Activated effector memory CD4-positive, alpha-beta T cell treated with anti-CD3 and anti-CD28 coated beads, Interleukin-2, amount 50 U/mL, for 16 hours (primary cell): ENCODE data around the gene ALPI.
A peak's percentile ranks its signal among the peaks of the same experiment; 100 is the strongest.

ENCODE experiments used
- DNase-seq: peaks from one replicate; pipeline ENCODE4 v3.0.0-alpha.2; 2020

ALPI gene

GRCh38 chr2:232486558-232487384, 30.8 kb downstream of the ALPI start:
- DNase-seq = no peak

GRCh38 chr2:232487385-232488096, 31.6 kb downstream of the ALPI start, which contains the start of gene ECEL1:
ECEL1 (minus strand) TSS chr2:232487834; CDS start chr2:232486653, 1,181 bp downstream.
- DNase-seq = no peak

DNA sequence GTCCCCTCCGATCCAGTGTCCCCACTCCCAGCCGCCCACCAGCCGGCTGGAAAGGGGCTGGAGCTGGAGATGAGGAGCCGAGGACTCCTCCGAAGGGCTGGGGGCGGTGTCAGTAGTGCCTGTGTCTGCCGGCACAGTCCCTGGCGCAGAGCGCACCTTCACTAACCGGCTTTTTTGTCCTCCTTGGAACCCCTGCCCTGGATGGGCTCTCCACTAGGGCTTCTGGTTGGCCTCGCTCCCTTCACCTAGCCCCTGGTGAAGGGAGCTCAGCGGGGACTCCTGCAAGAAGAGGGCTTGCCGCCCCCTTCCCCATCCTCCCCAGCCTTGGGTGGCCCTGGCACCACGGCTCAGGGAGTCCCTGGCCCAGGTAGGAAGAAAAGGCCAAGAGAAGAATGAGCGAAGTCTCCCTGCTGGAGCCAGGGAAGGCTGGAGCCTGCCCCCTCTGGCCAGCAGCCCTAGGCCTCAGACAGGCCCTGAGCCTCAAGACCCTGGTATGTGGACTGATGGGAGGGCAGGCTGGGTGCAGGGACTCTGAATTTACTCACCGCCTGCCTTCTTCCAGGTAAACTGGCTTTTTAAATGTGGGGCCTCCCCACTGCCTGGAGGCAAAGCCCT, 32.3 kb downstream of the ALPI start:
- no peak for DNase-seq

GRCh38 chr2:232488721-232489300, 32.9 kb downstream of the ALPI start:
- no peak for DNase-seq

GRCh38 chr2:232489516-232490220, 33.7 kb downstream of the ALPI start:
- DNase-seq = peak; percentile 41

- DNase-seq = peak; percentile 56
Measured at GRCh38 chr2:232490221-232491138, 34.5 kb downstream of the ALPI start.

GRCh38 chr2:232491139-232491780, 35.3 kb downstream of the ALPI start:
- no peak for DNase-seq

DNA sequence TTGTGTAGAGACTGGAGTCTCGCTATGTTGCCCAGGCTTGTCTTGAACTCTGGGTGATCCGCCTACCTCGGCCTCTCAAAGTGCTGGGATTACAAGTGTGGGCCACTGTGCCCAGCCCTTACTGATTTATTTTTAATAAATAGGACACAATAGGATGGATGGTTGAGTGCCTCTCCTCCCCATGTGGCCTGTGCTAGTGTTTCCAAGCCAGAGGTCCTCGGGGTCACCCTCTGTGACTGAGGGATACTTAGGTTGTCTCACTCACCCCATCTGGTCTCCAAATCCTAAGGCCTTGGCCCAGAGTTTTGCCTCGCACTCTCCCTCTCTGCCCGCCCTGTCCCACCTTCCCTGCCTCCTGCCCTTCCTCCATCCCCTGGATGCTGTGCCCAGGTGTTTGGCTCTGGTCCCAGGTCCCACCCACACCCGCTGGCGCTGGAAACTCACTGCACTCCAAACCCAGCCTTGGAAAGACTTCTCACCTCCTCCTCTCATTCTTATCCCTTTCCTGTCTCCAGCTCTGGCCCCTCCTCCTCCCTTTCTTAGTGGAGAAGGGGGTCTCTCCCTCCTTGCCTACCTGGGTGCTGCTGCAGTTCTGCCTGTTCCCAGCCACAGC, 36.4 kb downstream of the ALPI start:
- no peak for DNase-seq

GRCh38 chr2:232492963-232493700, 37.2 kb downstream of the ALPI start:
- no peak for DNase-seq

DNA sequence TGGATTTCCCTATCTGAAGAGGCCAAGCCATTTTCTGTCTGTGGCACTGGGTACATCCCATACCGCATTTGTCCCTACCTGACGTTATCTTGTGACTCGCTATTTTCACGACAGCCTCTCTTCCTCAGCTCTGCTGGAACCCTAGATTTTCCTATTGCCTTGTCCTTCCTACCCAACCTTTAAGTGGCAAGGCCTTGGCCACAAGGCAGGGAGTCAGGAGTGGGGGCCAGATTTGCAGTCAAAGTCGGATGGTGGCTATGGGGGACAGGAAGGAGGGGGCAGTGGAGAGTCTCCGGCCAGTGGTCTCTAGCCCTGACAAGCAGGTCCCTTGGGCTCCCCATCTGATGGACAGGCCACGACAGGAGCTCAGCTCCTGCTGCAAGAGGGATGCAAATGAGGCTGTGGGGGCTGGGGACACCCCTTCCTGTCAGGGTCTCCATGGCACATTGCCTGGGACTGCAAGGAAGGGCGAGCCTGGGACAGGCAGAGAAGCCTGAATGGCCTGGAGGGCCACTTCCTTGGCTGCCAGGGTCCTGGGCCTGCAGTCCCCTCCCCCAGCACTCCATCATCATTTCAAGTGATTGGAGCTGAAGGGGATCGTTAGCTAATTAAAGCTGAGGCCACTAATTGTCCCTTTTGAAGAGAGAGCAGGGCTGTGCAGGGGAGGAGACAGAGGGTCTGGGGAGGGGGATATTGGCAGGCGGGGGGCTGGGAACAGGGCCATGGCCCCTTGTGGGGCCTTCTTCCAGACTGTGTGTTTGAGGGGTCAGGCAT, 37.9 kb downstream of the ALPI start:
- DNase-seq = no peak

GRCh38 chr2:232494542-232494941, 38.6 kb downstream of the ALPI start:
- DNase-seq = no peak

DNA sequence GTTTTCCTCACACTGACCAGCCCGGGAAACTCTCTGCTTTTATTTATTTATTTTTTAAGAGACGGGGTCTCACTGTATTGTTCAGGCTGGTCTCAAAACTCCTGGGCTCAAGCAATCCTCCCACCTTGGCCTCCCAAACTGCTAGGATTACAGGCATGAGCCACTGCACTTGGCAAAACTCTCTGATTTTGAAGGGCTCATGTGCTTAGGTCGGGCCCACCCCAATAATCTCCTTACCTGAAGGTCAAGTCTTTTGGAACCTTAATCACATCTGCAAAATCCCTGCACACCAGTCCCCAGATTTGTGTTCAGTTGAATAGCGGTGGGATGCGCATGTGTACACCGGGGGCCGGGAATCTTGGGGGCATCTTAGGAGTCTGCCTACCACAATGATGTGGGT, 39.3 kb downstream of the ALPI start:
- no peak for DNase-seq

DNA sequence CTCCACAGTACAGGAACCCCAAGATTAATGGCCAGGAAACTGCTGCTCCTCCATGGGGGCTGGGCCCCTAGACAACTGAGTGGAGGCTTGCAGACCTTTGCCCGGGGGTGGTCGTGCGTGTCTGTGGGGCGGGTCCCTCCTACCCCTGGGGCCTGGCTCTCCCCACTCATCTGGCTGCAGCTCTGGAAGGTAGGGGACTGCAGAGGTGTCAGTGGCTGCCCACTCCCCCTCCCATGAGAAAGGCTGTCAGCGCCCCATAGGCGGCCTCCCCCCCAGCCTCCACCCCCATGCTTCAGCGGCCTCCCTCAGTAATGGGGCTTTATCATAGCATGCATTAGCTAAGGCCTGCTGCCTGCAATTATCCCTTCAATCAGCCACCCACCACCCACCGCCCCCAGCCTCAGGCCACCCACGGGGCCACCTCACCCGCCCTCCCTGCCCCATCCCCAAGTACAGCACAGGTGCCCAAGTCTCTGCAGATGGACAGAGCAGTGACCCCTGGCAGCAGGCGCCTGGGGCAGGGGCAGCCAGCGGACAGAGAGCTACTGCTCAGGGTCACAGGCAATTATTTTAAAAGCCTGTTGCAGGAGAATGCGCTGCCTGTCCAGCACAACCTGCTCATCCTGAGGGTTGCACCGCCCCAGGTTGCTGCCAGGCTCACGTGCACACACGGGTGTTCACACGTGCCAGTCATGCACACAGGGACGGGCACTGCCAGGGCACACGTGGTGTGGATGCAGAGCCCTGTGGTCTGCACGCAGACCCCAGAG, 40.7 kb downstream of the ALPI start:
- no peak for DNase-seq

DNA sequence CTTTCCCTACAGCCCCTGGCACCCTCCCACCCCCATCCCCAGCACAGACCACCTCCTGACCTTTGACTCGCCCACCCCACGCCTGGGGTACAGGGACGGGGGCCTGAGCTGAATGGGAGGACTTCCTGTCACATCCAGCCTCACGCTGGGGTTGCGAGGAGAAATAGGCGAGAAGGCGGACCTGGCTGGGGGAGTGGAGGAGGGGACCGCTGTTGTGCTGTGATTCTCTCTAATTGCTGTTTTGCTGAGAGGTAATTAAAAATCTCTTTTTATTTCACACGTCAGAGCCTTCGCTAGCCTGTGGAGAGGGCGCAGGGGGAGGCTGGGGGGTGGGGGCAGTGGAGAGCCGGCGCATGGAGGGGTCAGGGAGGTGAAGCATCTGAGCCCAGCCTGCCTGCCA, 41.4 kb downstream of the ALPI start:
- DNase-seq = no peak

GRCh38 chr2:232498452-232498851, 42.5 kb downstream of the ALPI start:
- DNase-seq = no peak

DNA sequence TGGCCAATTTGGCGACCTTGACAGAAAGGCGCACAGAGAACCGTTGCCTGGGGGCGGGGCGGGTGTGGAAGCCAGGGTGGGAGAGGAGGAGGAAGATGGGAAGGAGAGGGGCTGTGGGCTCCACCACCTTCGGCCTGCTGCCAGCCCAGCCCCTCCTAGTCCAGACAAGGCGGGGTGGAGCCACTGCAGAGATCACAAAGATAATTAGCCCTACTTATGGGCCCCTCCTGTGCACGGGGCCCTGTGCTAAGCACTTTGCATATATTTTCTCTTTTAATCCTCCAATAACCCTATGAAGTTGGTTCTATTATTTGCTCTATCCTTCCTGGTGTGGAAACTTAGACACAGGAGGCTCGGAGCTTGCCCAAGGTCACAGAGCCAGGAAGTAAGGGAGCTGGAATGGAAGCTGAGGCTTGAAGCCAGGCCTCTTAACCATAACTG, 45.4 kb downstream of the ALPI start:
- no peak for DNase-seq

DNA sequence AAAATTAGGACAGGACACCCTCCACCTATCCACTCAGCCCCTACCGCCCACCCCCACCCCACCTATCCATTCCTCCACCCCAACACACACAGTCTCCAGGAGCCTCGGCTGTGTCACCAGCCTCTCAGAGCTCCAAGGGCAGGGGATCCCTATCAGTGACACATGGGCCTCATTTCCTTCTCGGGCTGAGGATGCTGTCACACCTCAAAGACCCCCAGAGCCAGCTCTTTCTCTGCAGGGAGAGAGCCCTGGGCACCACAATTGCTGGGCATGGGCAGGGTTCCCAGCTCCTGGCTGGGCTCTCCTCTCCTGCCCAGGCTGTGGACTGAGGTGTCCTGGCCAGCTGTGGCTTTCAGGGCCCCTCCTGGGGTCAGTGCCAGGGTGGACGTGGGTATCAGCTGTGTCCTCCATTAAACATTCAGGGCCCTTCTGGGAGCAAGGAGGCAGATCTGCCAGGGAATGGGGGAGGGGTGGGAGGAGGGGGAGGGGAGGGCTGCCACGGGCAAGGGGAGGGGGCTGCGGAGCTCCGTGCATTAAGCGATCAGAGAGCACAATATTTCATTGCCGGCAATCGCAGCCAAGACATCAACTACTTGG, 45.9 kb downstream of the ALPI start:
- DNase-seq = no peak

GRCh38 chr2:232502511-232502910, 46.6 kb downstream of the ALPI start:
- no peak for DNase-seq
